Measurements from ENCODE around the gene GPR78.

GPR78 gene

GRCh38 chr4:8608714-8609391 is 28.7 kb downstream of the GPR78 start:
- CTCF ChIA-PET, result no interaction called here
- peak; percentile 87 for TF ChIP-seq TARDBP (IDR thresholded peaks at IDR 0.05)
- TF ChIP-seq HDGF (IDR thresholded peaks at IDR 0.05; ENCODE audit: borderline replicate concordance), result no peak
- DNase-seq (ENCODE audit: extremely low spot score), result no peak
- POLR2A ChIA-PET, result no interaction called here

- TF ChIP-seq LEF1 (IDR thresholded peaks at IDR 0.05; ENCODE audit: borderline replicate concordance), result no peak
- TF ChIP-seq HDGF (IDR thresholded peaks at IDR 0.05; ENCODE audit: borderline replicate concordance), result no peak
- no peak for TF ChIP-seq ELF4 (IDR thresholded peaks at IDR 0.05)
- TF ChIP-seq ZNF384 (IDR thresholded peaks at IDR 0.05), result no peak
- TF ChIP-seq BHLHE40 (IDR thresholded peaks at IDR 0.05; ENCODE audit: borderline replicate concordance), result no peak
- no peak for TF ChIP-seq SUZ12 (IDR thresholded peaks at IDR 0.05)
- no peak for TF ChIP-seq SP1 (IDR thresholded peaks at IDR 0.05)
- no peak for TF ChIP-seq PKNOX1 (IDR thresholded peaks at IDR 0.05)
- TF ChIP-seq FOXA1 (IDR thresholded peaks at IDR 0.05), result no peak
- TF ChIP-seq L3MBTL2 (conservative IDR thresholded peaks at IDR 0.05), result no peak
- TF ChIP-seq FOXK2 (IDR thresholded peaks at IDR 0.05), result no peak
- TF ChIP-seq NFRKB (IDR thresholded peaks at IDR 0.05), result no peak
- TF ChIP-seq FOXM1 (IDR thresholded peaks at IDR 0.05; ENCODE audit: borderline replicate concordance), result no peak
- TF ChIP-seq TARDBP (IDR thresholded peaks at IDR 0.05), result no peak
- no peak for TF ChIP-seq CTBP1 (IDR thresholded peaks at IDR 0.05; ENCODE audit: borderline replicate concordance)
- DNase-seq (ENCODE audit: extremely low spot score), result no peak
- CTCF ChIA-PET, result no interaction called here
- POLR2A ChIA-PET, result no interaction called here
Measured at GRCh38 chr4:8609406-8609805, 29.2 kb downstream of the GPR78 start.

- CTCF ChIA-PET, result interaction anchor here (1.4 kb wide), 1 partner anchor 10 kb away, joined by 3 read pairs; no protein-coding TSS in a partner anchor
- DNase-seq (ENCODE audit: extremely low spot score), result no peak
- POLR2A ChIA-PET, result no interaction called here
- TF ChIP-seq SUZ12 (IDR thresholded peaks at IDR 0.05), result no peak
- TF ChIP-seq NFRKB (IDR thresholded peaks at IDR 0.05), result no peak
- TF ChIP-seq CTBP1 (IDR thresholded peaks at IDR 0.05; ENCODE audit: borderline replicate concordance), result no peak
- no peak for TF ChIP-seq ZNF384 (IDR thresholded peaks at IDR 0.05)
- TF ChIP-seq ARNT (IDR thresholded peaks at IDR 0.05), result no peak
- TF ChIP-seq SP1 (IDR thresholded peaks at IDR 0.05), result no peak
- no peak for TF ChIP-seq PKNOX1 (IDR thresholded peaks at IDR 0.05)
- TF ChIP-seq L3MBTL2 (conservative IDR thresholded peaks at IDR 0.05), result no peak
- no peak for TF ChIP-seq FOXK2 (IDR thresholded peaks at IDR 0.05)
- TF ChIP-seq FOXA1 (IDR thresholded peaks at IDR 0.05), result no peak
- no peak for TF ChIP-seq HDGF (IDR thresholded peaks at IDR 0.05; ENCODE audit: borderline replicate concordance)
- TF ChIP-seq BHLHE40 (IDR thresholded peaks at IDR 0.05; ENCODE audit: borderline replicate concordance), result no peak
- no peak for TF ChIP-seq ELF4 (IDR thresholded peaks at IDR 0.05)
- TF ChIP-seq LEF1 (IDR thresholded peaks at IDR 0.05; ENCODE audit: borderline replicate concordance), result no peak
- TF ChIP-seq FOXM1 (IDR thresholded peaks at IDR 0.05; ENCODE audit: borderline replicate concordance), result no peak
- TF ChIP-seq TARDBP (IDR thresholded peaks at IDR 0.05), result no peak
Measured at GRCh38 chr4:8609824-8610350, 29.7 kb downstream of the GPR78 start.

GRCh38 chr4:8610858-8611616 is 30.8 kb downstream of the GPR78 start:
- TF ChIP-seq ZNF384 (IDR thresholded peaks at IDR 0.05) (no peak), TARDBP (IDR thresholded peaks at IDR 0.05) (no peak), BHLHE40 (IDR thresholded peaks at IDR 0.05; ENCODE audit: borderline replicate concordance) (no peak)
- POLR2A ChIA-PET, result no interaction called here
- no peak for DNase-seq (ENCODE audit: extremely low spot score)
- CTCF ChIA-PET, result interaction anchor here (1.4 kb wide), 1 partner anchor 9 kb away, joined by 3 read pairs; no protein-coding TSS in a partner anchor

GRCh38 chr4:8612646-8613045 is 32.5 kb downstream of the GPR78 start:
- no peak for TF ChIP-seq ARNT (IDR thresholded peaks at IDR 0.05)
- no peak for TF ChIP-seq LEF1 (IDR thresholded peaks at IDR 0.05; ENCODE audit: borderline replicate concordance)
- TF ChIP-seq FOXA1 (IDR thresholded peaks at IDR 0.05), result no peak
- TF ChIP-seq ELF4 (IDR thresholded peaks at IDR 0.05), result no peak
- TF ChIP-seq HDGF (IDR thresholded peaks at IDR 0.05; ENCODE audit: borderline replicate concordance), result no peak
- no peak for TF ChIP-seq PKNOX1 (IDR thresholded peaks at IDR 0.05)
- no peak for TF ChIP-seq SUZ12 (IDR thresholded peaks at IDR 0.05)
- TF ChIP-seq SP1 (IDR thresholded peaks at IDR 0.05), result no peak
- ChIA-PET POLR2A (no interaction called here), CTCF (no interaction called here)
- DNase-seq (ENCODE audit: extremely low spot score), result no peak
